K562 (cell line): Measurements from ENCODE around the gene BOLA3. TPM values are rescaled to one million over a fixed set of nuclear protein-coding genes. Genes with fewer than 3 reads are reported as not detected.
A peak's percentile ranks its signal among the peaks of the same experiment; 100 is the strongest.

ENCODE experiments used
- ATAC-seq: fragments of 200-7000 bp; cut with Tn5 transposase; 3 replicates; pipeline ENCODE4 v1.9.1; 2020; ENCODE audit warnings: moderate library complexity
- BruUV-seq: library from RNA; stranded (reverse); fragments of 400-500 nt; replicated peaks from 2 replicates; lab custom pipeline; 2021; lab: Mats Ljungman, UMichigan
- CTCF ChIA-PET: fragments of 300-600 bp; formaldehyde crosslinking; extraction: SDS; loops from one replicate; lab custom pipeline; 2021; ENCODE audit warnings: low intra/inter-chr PET ratio; lab: Yijun Ruan, JAX
- POLR2A ChIA-PET: fragments of 300-600, 350-650 bp; sonication (Branson Sonifier 250); formaldehyde crosslinking; extraction: SDS; loops from one replicate; lab custom pipeline; 2021; ENCODE audit warnings: antibody characterized with exemption, inconsistent platforms; lab: Yijun Ruan, JAX
- DNase-seq, 4 experiments: peaks; one replicate each; pipeline versions ENCODE4 v3.0.0 to v3.0.0-alpha.2; 2011 to 2018; ENCODE audit warnings: low spot score in 3 of 4, mixed read lengths in 3 of 4; ENCODE audit errors: extremely low read depth in 1 of 4
- FAIRE-seq: peaks from 2 replicates; lab custom pipeline; 2011; peaks lifted over from hg19 to GRCh38; lab: Jason Lieb, UNC
- H2AFZ ChIP-seq: 2 replicates; pipeline ENCODE4 v1.6.0; 2011; ENCODE audit warnings: low read depth, low read length, control low read depth, inconsistent platforms
- H3K27ac ChIP-seq: fragments of 200-600 bp; 3 replicates; pipeline ENCODE4 v1.8.0; 2011; ENCODE audit warnings: low read depth, mild to moderate bottlenecking, control low read depth, inconsistent platforms, low read length, moderate library complexity, mixed read lengths; ENCODE audit errors: extremely low read depth
- H3K27me3 ChIP-seq, 2 experiments: fragments of 300-600 bp in 1 of 2; 2 replicates in 1 of 2; 3 replicates in 1 of 2; pipeline versions ENCODE4 v1.6.0 to v1.8.0; 2011; ENCODE audit warnings: inconsistent platforms in 2 of 2, low read length in 2 of 2, mild to moderate bottlenecking in 1 of 2, mixed read lengths in 1 of 2, moderate library complexity in 1 of 2; ENCODE audit not compliant: control insufficient read depth in 2 of 2, insufficient read depth in 2 of 2
- H3K36me3 ChIP-seq: fragments of 300-600 bp; 3 replicates; pipeline ENCODE4 v1.8.0; 2011; ENCODE audit warnings: mild to moderate bottlenecking, low read length, inconsistent platforms; ENCODE audit not compliant: control insufficient read depth, insufficient read depth
- H3K4me1 ChIP-seq, 2 experiments: fragments of 200-600 bp in 1 of 2; replicated peaks in 1 of 2; 2 replicates in 1 of 2; 3 replicates in 1 of 2; pipeline versions ENCODE4 v1.5.1 to v1.8.0; 2011; ENCODE audit warnings: inconsistent platforms in 2 of 2, low read length in 2 of 2, mild to moderate bottlenecking in 1 of 2, mixed read lengths in 1 of 2, moderate library complexity in 1 of 2; ENCODE audit not compliant: control insufficient read depth in 2 of 2, insufficient read depth in 2 of 2
- H3K4me2 ChIP-seq: 2 replicates; pipeline ENCODE4 v1.6.1; 2011; ENCODE audit warnings: low read length, control low read depth, inconsistent platforms, mixed read lengths; ENCODE audit not compliant: insufficient read depth
- H3K4me3 ChIP-seq: fragments of 200-600 bp; sonication (generic), shearing (Covaris generic); 2 replicates; pipeline ENCODE4 v1.5.1; 2016; ENCODE audit warnings: control low read depth, inconsistent platforms
- H3K79me2 ChIP-seq: fragments of 200-600 bp; 3 replicates; pipeline ENCODE4 v1.8.0; 2011; ENCODE audit warnings: low read length, inconsistent platforms; ENCODE audit not compliant: control insufficient read depth, insufficient read depth
- H3K9ac ChIP-seq, 2 experiments: 2 replicates each; pipeline versions ENCODE4 v1.6.0 to v1.6.1; 2011; ENCODE audit warnings: low read depth in 2 of 2, low read length in 2 of 2, control low read depth in 1 of 2, inconsistent platforms in 1 of 2, mild to moderate bottlenecking in 1 of 2, mixed read lengths in 1 of 2; ENCODE audit not compliant: insufficient read depth in 1 of 2
- H3K9me1 ChIP-seq: one replicate; pipeline ENCODE4 v1.6.0; 2011; ENCODE audit warnings: inconsistent platforms, mild to moderate bottlenecking, low read length, moderate library complexity; ENCODE audit not compliant: control insufficient read depth, insufficient read depth
- H3K9me3 ChIP-seq: replicated peaks from 2 replicates; pipeline ENCODE4 v1.5.1; 2011; ENCODE audit warnings: low read depth, low read length, inconsistent platforms; ENCODE audit not compliant: control insufficient read depth, insufficient read depth
- H4K20me1 ChIP-seq: replicated peaks from 2 replicates; pipeline ENCODE4 v1.6.1; 2011; ENCODE audit warnings: low read length, inconsistent platforms, mixed read lengths; ENCODE audit not compliant: control insufficient read depth, insufficient read depth
- CBX1 ChIP-seq: sonication (generic); IDR thresholded peaks from 2 replicates; pipeline ENCODE4 v1.6.1; 2016; ENCODE audit warnings: antibody characterized with exemption, low read depth, mild to moderate bottlenecking
- RBFOX2 ChIP-seq: fragments of 200-400 bp; formaldehyde crosslinking; IDR thresholded peaks from 2 replicates; pipeline ENCODE4 v1.6.1; 2017; ENCODE audit warnings: low read depth, mild to moderate bottlenecking, low read length, moderate library complexity
- SP1 ChIP-seq: sonication (generic); formaldehyde crosslinking; IDR thresholded peaks from 2 replicates; pipeline ENCODE4 v1.8.1; 2022; ENCODE audit warnings: mild to moderate bottlenecking, missing genetic modification reagents
- ZNF354B ChIP-seq: fragments of 250-450 bp; sonication (Bioruptor Pico); IDR thresholded peaks from 2 replicates; pipeline ENCODE4 v1.4.0; 2020
- WGBS: fragments of 100-300 bp; shearing (Covaris generic); methylation state at CpG from one replicate; pipeline ENCODE4 v1.1.6; 2016; ENCODE audit warnings: low coverage, mixed read lengths; ENCODE audit not compliant: insufficient coverage; ENCODE audit errors: missing lambda C conversion rate; 5-methylcytosine and 5-hydroxymethylcytosine counted together
- in situ Hi-C: fragments of 300-500 bp; cut with MboI; formaldehyde crosslinking; loops from 4 replicates; pipeline ENCODE4 v1.15.0; 2018; ENCODE audit warnings: inconsistent platforms, mixed read lengths
- intact Hi-C: fragments of 100-400 bp; cut with micrococcal nuclease; formaldehyde crosslinking; loops from 2 replicates; pipeline ENCODE4 v1.14.2; 2022
- polyA plus RNA-seq, 8 experiments: library from polyadenylated mRNA; depleted of rRNA in 4 of 8; stranded (reverse) in 5 of 8; unstranded in 3 of 8; fragments of >200 nt; fragmentation: Nextera tagmentation in 2 of 8; fragmentation: Illumina TruSeq in 1 of 8; extraction: Ambion mirVana in 2 of 8; extraction: Trizol in 1 of 8; gene quantifications; 2 replicates each; pipeline versions ENCODE4 v1.2.1 to v1.2.3, GENCODE V29; 2011 to 2014; ENCODE audit warnings: inconsistent platforms in 1 of 8, missing spikeins in 1 of 8
- total RNA-seq, 7 experiments: library from RNA; depleted of rRNA in 6 of 7; stranded (reverse); fragments of >200 nt in 6 of 7; fragmentation: Illumina TruSeq in 2 of 7; extraction: Trizol in 2 of 7; gene quantifications; 2 replicates each; pipeline versions ENCODE4 v1.2.1 to v1.2.3, GENCODE V29; 2011 to 2021; ENCODE audit warnings: low replicate concordance in 1 of 7

BOLA3 gene
- total and polyA plus RNA-seq, 9 of the 15 experiments (the other 6 are each of a cell fraction or from before 2014, with no cell fraction given): 149 to 619 (median 255) TPM

DNA sequence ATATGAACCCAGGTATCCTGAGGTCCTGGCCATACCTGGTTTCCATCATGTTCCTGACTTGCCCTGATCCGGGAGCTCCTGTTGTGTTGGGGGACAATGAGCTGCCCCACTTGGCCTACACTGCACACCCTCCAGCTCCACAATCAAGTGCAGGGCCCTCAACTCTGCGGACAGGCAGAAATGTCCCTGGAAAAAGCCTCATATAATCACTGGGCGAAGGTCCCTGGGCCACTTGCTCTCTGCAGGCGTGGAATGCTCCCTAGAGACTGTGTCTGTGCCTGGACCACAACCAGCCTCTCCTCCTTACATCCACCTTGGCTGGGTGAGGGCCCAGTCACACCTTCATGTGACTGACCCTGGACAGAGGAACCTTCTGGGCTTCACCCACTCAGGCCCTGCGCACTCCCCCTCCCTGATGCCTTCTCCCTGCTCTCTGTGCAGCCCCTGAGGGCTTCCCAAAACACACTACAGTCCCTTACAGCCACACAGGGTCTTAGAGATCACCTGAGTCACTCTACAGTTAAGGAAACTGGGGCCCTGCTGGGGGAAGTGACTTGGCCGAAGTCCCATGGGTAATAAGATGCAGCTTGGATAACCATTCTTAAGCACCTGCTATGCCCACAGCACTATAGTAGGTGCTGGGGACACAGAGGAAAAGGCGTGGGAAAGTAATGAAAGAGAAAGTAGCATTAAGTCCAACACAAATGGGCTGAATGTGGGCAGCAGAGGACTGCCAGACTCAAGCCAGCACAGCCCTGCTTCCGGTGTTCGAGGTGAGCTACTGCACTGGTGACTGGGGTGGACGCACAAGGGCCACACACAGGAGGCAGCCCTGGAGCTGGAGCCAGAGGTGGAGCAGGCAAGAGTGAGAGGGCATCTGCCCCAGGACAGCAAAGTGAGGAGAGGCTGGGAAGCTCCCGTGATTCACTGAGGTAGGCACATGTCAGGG is 9.8 kb downstream of the BOLA3 start:
- intact Hi-C loops: no loop called here
- no peak for ATAC-seq
- Histone ChIP-seq H3K4me3 (no peak overlapping the region), H3K27me3 (no peaks in the 10 kb centered on the region), H3K36me3 (peaks cover 87% of the 10 kb centered on the region; the same call in 2 of the 3 replicates), H3K9me1 (no peaks in the 10 kb centered on the region), H3K4me2 (no peak overlapping the region)
- TF ChIP-seq SP1 (CRISPR knock-in tag) (no peak), RBFOX2 (peak; percentile 20; the same call in 1 of the 2 replicates), ZNF354B (CRISPR knock-in tag) (no peak), CBX1 (no peak)
- TF ChIP-seq, all 486 proteins: peak for 1
- CTCF ChIA-PET: no interaction called here
- Histone ChIP-seq H4K20me1 (peaks cover 12% of the 10 kb centered on the region; the same call in 1 of the 2 replicates), H2AFZ (no peak overlapping the region), H3K9me3 (no peaks in the 10 kb centered on the region), H3K27ac (no peak overlapping the region), H3K9ac (peak overlapping the region in 1 of 2 experiments; percentile 72; a peak in 2 of 4 replicates), H3K79me2 (peaks cover 50% of the 10 kb centered on the region), H3K4me1 (peaks cover 3 to 21% of the 10 kb centered on the region in 2 experiments; a peak in 4 of 5 replicates)
- no peak for FAIRE-seq
- WGBS: 93% methylated on average over 10 of the region's 11 CpGs
- no TSS peak for BruUV-seq
- POLR2A ChIA-PET: interaction anchor here (0.7 to 1.4 kb wide), 4 partner anchors 9 to 995 kb away, joined by 3 to 10 read pairs (median 5); no protein-coding TSS in a partner anchor
- in situ Hi-C loops: no loop called here
- no peak for DNase-seq
